Inferior parietal cortex (tissue), 1 donor: Measurements from ENCODE around the gene POLR2C.

Experiments used
- DNase-seq: peaks from one replicate; pipeline ENCODE4 v3.0.0-alpha.2; 2016; ENCODE audit errors: extremely low spot score

POLR2C gene

GRCh38 chr16:57519796-57520360, 57.4 kb downstream of the POLR2C start:
- peak; percentile 85 for DNase-seq
